Measurements from ENCODE around the gene ADAM29.
"Not testable (repeated sequence)": the region's sequence is repeated elsewhere in the genome, so short reads cannot be mapped to it uniquely, and the experiment has no call there.

ADAM29 gene

DNA sequence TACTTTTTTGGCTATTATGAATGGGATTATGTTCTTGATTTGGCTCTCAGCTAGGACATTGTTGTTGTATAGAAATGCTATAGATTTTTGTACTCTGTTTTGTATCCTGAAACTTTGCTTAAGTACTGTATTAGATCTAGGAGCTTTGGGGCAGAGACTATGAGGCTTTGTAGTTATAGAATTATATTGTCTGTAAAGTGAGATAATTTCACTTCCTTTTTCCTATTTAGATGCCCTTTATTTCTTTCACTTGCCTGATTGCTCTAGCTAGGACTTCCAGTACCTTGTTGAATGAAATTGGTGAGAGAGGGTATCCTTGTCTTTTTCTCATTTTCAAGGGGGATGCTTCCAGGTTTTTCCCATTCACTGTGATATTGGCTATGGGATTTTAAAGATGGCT is 28.1 kb downstream of the ADAM29 start:
- H3K27ac ChIP-seq (ENCODE audit: low read depth, low read length) = no peak overlapping the region

DNA sequence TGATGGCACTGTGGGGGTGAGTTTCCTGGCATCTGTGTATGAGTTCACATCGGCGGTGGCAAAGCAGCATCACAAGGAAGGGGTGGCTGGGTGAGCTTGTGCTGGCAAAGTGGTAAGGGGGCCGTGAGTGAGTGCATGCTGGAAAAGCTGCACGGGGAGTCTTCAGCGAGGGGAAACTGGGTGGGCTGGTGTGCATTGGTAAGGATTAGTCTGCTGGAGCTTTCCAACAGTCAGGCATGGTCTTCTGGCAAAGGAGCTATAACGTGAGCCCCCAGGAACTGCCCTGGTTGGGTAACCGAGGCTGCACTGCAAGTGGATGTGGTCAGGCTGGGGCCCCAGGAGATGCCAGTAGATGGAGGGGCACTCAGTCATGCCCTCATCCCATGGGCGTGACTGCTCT is 30.7 kb downstream of the ADAM29 start:
- Histone ChIP-seq H3K4me1 (ENCODE audit: control insufficient read depth, insufficient read depth, low read length, unreplicated experiment) (no peaks in the 10 kb centered on the region), H3K36me3 (ENCODE audit: insufficient read depth, low read length) (no peaks in the 10 kb centered on the region), H3K4me3 (ENCODE audit: low read depth, low read length) (no peak overlapping the region), H2AFZ (ENCODE audit: low read length, unreplicated experiment) (no peak overlapping the region), H3K27me3 (ENCODE audit: insufficient read depth, low read length) (no peaks in the 10 kb centered on the region), H3K79me2 (ENCODE audit: control insufficient read depth, insufficient read depth, low read length, unreplicated experiment) (no peaks in the 10 kb centered on the region), H3K27ac (ENCODE audit: low read depth, low read length) (no peak overlapping the region)

More for the DNA sequence above, 28.1 kb downstream of the ADAM29 start:
- no peak overlapping the region for H2AFZ ChIP-seq (ENCODE audit: low read length, unreplicated experiment)
- no peak overlapping the region for H3K4me3 ChIP-seq (ENCODE audit: low read depth, low read length)
- no peaks in the 10 kb centered on the region for H3K4me1 ChIP-seq (ENCODE audit: control insufficient read depth, insufficient read depth, low read length, unreplicated experiment)
- H3K36me3 ChIP-seq (ENCODE audit: insufficient read depth, low read length) = no peaks in the 10 kb centered on the region
- H3K79me2 ChIP-seq (ENCODE audit: control insufficient read depth, insufficient read depth, low read length, unreplicated experiment) = no peaks in the 10 kb centered on the region
- no peaks in the 10 kb centered on the region for H3K27me3 ChIP-seq (ENCODE audit: insufficient read depth, low read length)

DNA sequence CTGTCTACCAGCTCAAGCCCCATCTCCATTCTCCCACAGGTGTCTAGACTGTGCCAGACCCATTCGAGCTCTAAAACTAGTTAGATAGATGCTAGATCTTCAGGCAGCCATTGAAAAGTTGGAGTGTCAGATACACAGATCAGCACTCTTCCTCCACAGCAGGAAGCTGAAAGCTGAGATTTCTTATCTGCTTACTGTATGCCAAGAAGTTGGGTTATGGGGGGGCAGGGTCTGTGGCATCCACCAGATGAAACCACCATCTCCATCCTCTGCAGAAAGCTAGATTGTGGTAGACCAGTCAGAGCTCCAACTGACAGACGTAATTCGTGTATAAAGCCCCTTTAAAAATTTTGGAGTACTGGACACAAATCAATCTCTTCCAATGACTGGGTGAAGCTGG is 54.8 kb downstream of the ADAM29 start:
- no peak overlapping the region for H2AFZ ChIP-seq (ENCODE audit: low read length, unreplicated experiment)
- H3K4me1 ChIP-seq (ENCODE audit: control insufficient read depth, insufficient read depth, low read length, unreplicated experiment) = no peaks in the 10 kb centered on the region
- H3K27ac ChIP-seq (ENCODE audit: low read depth, low read length) = no peak overlapping the region
- H3K4me3 ChIP-seq (ENCODE audit: low read depth, low read length) = no peak overlapping the region
- H3K27me3 ChIP-seq (ENCODE audit: insufficient read depth, low read length) = no peaks in the 10 kb centered on the region
- H3K79me2 ChIP-seq (ENCODE audit: control insufficient read depth, insufficient read depth, low read length, unreplicated experiment) = no peaks in the 10 kb centered on the region
- H3K36me3 ChIP-seq (ENCODE audit: insufficient read depth, low read length) = no peaks in the 10 kb centered on the region

DNA sequence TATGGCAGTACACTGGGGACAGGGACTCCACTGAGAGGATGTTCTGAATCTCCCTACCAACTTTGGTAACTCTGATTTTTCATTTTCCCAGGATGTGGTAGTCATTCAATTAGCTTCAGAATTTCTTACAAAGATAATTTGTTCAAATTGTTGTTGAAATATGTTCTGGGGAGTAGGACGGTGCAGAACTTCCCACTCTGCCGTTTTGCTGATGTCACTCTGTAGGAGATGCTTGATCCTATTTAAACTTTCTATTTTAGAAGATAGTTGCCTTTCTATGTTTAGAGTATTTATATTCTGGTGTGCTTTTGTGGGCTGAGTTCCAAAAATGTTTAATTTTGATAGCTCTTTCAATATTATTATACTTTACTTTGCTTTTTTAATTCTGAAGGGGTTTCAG is 55.2 kb downstream of the ADAM29 start:
- Histone ChIP-seq H3K27me3 (ENCODE audit: insufficient read depth, low read length) (no peaks in the 10 kb centered on the region), H2AFZ (ENCODE audit: low read length, unreplicated experiment) (no peak overlapping the region), H3K27ac (ENCODE audit: low read depth, low read length) (no peak overlapping the region), H3K4me3 (ENCODE audit: low read depth, low read length) (no peak overlapping the region), H3K79me2 (ENCODE audit: control insufficient read depth, insufficient read depth, low read length, unreplicated experiment) (no peaks in the 10 kb centered on the region), H3K36me3 (ENCODE audit: insufficient read depth, low read length) (no peaks in the 10 kb centered on the region), H3K4me1 (ENCODE audit: control insufficient read depth, insufficient read depth, low read length, unreplicated experiment) (no peaks in the 10 kb centered on the region)

DNA sequence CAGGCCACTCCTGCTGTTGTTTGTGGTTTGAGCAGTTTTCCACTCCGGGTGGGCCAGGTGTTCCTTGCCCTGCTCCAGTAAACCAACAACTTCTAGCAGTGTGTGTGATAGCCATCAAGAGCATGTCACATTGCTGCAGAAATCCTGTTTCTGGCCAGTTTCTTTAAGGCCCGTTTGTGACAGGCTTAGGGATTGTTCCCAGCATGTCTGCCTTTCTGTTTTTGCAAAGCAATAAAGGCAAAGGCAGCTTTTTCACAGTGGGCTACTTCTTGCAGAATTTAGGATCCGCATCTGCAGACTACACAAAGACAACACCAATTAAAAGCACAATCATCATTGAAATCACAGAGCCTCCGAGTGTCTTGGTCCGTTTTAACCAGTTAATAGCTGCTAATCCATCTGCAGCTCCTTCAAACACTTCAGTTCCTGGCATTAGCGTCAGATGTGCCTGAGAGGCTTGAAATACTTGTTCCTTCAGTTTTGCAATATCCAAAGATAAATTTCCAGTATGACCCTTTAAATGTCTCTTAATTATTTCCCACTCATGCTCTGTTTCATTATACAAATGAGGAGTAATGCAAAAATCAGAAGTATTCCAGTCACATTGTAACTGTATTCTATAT is 65.1 kb downstream of the ADAM29 start:
- H3K27me3 ChIP-seq (ENCODE audit: insufficient read depth, low read length) = no peaks in the 10 kb centered on the region
- no peaks in the 10 kb centered on the region for H3K4me1 ChIP-seq (ENCODE audit: control insufficient read depth, insufficient read depth, low read length, unreplicated experiment)
- no peak overlapping the region for H2AFZ ChIP-seq (ENCODE audit: low read length, unreplicated experiment)
- H3K36me3 ChIP-seq (ENCODE audit: insufficient read depth, low read length) = no peaks in the 10 kb centered on the region
- no peak overlapping the region for H3K27ac ChIP-seq (ENCODE audit: low read depth, low read length)
- no peaks in the 10 kb centered on the region for H3K79me2 ChIP-seq (ENCODE audit: control insufficient read depth, insufficient read depth, low read length, unreplicated experiment)
- H3K4me3 ChIP-seq (ENCODE audit: low read depth, low read length) = no peak overlapping the region

DNA sequence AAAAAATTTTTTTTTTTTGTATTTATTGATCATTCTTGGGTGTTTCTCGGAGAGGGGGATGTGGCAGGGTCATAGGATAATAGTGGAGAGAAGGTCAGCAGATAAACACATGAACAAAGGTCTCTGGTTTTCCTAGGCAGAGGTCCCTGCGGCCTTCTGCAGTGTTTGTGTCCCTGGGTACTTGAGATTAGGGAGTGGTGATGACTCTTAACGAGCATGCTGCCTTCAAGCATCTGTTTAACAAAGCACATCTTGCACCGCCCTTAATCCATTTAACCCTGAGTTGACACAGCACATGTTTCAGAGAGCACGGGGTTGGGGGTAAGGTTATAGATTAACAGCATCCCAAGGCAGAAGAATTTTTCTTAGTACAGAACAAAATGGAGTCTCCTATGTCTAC is 65.7 kb downstream of the ADAM29 start:
- H3K79me2 ChIP-seq (ENCODE audit: control insufficient read depth, insufficient read depth, low read length, unreplicated experiment); H3K27ac ChIP-seq (ENCODE audit: low read depth, low read length); H3K4me3 ChIP-seq (ENCODE audit: low read depth, low read length); H3K4me1 ChIP-seq (ENCODE audit: control insufficient read depth, insufficient read depth, low read length, unreplicated experiment); H2AFZ ChIP-seq (ENCODE audit: low read length, unreplicated experiment); H3K27me3 ChIP-seq (ENCODE audit: insufficient read depth, low read length); H3K36me3 ChIP-seq (ENCODE audit: insufficient read depth, low read length): not testable (repeated sequence)

DNA sequence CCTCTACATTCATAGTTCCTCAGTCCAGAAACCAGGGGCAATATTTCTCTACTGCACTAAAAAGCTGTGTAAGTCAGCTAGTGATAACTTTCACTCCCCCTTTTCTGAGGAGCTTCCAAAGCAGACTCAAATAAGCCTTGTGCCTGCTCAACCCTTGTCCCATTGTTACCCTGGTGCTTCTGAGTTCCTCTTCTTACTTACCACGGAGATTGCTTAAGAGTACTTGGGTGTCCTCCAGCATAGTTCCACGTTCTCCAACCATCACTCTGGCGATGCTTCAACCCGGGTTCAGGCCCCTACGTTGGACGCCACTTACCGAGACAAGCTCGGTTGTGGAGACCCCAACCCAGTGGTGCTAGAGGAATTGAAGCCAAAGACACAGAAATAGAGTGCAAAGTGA is 71.6 kb downstream of the ADAM29 start:
- Histone ChIP-seq H3K27ac (ENCODE audit: low read depth, low read length) (no peak overlapping the region), H3K36me3 (ENCODE audit: insufficient read depth, low read length) (no peaks in the 10 kb centered on the region), H3K4me3 (ENCODE audit: low read depth, low read length) (no peak overlapping the region), H3K27me3 (ENCODE audit: insufficient read depth, low read length) (no peaks in the 10 kb centered on the region), H3K79me2 (ENCODE audit: control insufficient read depth, insufficient read depth, low read length, unreplicated experiment) (no peaks in the 10 kb centered on the region), H2AFZ (ENCODE audit: low read length, unreplicated experiment) (no peak overlapping the region), H3K4me1 (ENCODE audit: control insufficient read depth, insufficient read depth, low read length, unreplicated experiment) (no peaks in the 10 kb centered on the region)

DNA sequence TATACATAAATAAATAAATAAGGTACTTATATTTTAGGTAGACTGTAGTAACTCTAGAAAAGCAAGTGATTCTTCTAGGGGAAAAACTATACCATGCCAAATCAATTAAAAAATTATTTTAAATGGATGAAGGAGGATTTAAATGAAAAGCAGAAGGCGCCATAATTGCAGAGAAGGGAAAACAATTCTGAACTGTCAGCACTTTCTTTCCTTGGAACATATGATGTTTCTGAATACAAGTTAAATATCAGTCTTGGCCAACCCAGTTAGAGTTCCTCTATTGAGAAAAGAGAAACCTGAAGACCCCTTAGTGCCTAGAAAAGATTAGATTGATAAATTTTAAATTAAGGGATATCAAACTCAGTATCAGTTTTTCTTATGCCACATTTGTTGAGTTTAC is 75.8 kb downstream of the ADAM29 start:
- Histone ChIP-seq H3K79me2 (ENCODE audit: control insufficient read depth, insufficient read depth, low read length, unreplicated experiment) (no peaks in the 10 kb centered on the region), H3K4me3 (ENCODE audit: low read depth, low read length) (no peak overlapping the region), H3K27ac (ENCODE audit: low read depth, low read length) (no peak overlapping the region), H3K27me3 (ENCODE audit: insufficient read depth, low read length) (no peaks in the 10 kb centered on the region), H3K4me1 (ENCODE audit: control insufficient read depth, insufficient read depth, low read length, unreplicated experiment) (no peaks in the 10 kb centered on the region), H3K36me3 (ENCODE audit: insufficient read depth, low read length) (no peaks in the 10 kb centered on the region), H2AFZ (ENCODE audit: low read length, unreplicated experiment) (peak overlapping the region; percentile 0)

DNA sequence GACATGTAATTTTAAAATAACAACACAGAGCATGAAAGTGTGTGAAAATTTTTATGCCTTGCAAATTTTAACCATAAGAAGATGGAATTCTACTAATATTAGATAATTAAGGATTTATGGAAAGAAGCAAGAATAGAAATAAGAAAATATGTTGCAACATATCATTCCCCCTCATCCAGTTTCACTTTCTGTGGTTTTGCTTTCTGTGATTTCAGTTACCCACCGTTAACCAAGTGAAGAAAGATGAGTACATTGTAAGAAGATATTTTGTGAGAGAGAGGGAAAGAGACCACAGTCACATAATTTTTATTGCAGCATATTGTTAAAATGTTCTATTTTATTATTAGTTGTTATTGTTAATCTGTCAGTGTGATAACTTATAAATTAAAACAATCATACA is 77.9 kb downstream of the ADAM29 start:
- peak overlapping the region; percentile 48 for H3K4me3 ChIP-seq (ENCODE audit: low read depth, low read length)
- H3K36me3 ChIP-seq (ENCODE audit: insufficient read depth, low read length) = no peaks in the 10 kb centered on the region
- peak overlapping the region; percentile 24 for H2AFZ ChIP-seq (ENCODE audit: low read length, unreplicated experiment)
- no peaks in the 10 kb centered on the region for H3K27me3 ChIP-seq (ENCODE audit: insufficient read depth, low read length)
- no peaks in the 10 kb centered on the region for H3K79me2 ChIP-seq (ENCODE audit: control insufficient read depth, insufficient read depth, low read length, unreplicated experiment)
- H3K4me1 ChIP-seq (ENCODE audit: control insufficient read depth, insufficient read depth, low read length, unreplicated experiment) = no peaks in the 10 kb centered on the region
- no peak overlapping the region for H3K27ac ChIP-seq (ENCODE audit: low read depth, low read length)

DNA sequence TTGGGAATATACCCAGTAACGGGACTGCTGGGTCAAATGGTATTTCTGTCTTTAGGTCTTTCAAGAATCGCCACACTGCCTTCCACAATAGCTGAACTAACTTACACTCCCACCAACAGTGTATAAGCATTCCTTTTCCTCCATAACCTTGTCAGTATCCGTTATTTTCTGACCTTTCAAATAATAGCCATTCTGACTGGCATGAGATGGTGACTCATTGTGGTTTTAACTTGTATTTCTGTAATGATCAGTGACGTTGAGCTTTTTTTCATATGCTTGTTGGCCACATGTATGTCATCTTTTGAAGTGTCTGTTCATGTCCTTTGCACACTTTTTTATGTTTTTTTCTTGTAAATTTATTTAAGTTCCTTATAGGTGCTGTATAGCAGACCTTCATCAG is 81.2 kb downstream of the ADAM29 start:
- Histone ChIP-seq H3K4me3 (ENCODE audit: low read depth, low read length) (no peak overlapping the region), H3K36me3 (ENCODE audit: insufficient read depth, low read length) (no peaks in the 10 kb centered on the region), H3K79me2 (ENCODE audit: control insufficient read depth, insufficient read depth, low read length, unreplicated experiment) (no peaks in the 10 kb centered on the region), H3K4me1 (ENCODE audit: control insufficient read depth, insufficient read depth, low read length, unreplicated experiment) (no peaks in the 10 kb centered on the region), H3K27ac (ENCODE audit: low read depth, low read length) (no peak overlapping the region), H2AFZ (ENCODE audit: low read length, unreplicated experiment) (no peak overlapping the region), H3K27me3 (ENCODE audit: insufficient read depth, low read length) (no peaks in the 10 kb centered on the region)

DNA sequence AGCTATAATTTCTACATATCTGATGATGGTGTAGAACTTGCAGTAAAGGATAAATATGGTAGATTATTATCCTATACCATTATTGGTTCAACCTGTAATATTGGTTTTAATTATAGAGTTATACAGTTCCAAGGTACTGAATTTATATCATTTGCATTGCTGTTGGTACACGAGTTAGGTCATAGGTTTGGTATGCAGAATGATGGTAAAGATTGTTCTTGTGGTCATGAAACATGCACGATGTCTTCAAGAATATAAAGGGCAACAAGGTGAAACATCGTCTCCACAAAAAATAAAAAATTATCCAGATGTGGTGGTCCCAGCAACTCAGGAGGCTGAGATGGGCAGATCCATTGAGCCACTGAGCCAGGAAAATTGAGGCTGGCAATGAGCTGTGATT is 99.6 kb downstream of the ADAM29 start:
- H3K27me3 ChIP-seq (ENCODE audit: insufficient read depth, low read length) = no peaks in the 10 kb centered on the region
- H3K27ac ChIP-seq (ENCODE audit: low read depth, low read length) = no peak overlapping the region
- no peak overlapping the region for H3K4me3 ChIP-seq (ENCODE audit: low read depth, low read length)
- no peaks in the 10 kb centered on the region for H3K4me1 ChIP-seq (ENCODE audit: control insufficient read depth, insufficient read depth, low read length, unreplicated experiment)
- H2AFZ ChIP-seq (ENCODE audit: low read length, unreplicated experiment) = no peak overlapping the region
- H3K79me2 ChIP-seq (ENCODE audit: control insufficient read depth, insufficient read depth, low read length, unreplicated experiment) = no peaks in the 10 kb centered on the region
- no peaks in the 10 kb centered on the region for H3K36me3 ChIP-seq (ENCODE audit: insufficient read depth, low read length)

Data from ACC112 (cell line).